ENCODE measurements around the gene ONECUT3.

DNA sequence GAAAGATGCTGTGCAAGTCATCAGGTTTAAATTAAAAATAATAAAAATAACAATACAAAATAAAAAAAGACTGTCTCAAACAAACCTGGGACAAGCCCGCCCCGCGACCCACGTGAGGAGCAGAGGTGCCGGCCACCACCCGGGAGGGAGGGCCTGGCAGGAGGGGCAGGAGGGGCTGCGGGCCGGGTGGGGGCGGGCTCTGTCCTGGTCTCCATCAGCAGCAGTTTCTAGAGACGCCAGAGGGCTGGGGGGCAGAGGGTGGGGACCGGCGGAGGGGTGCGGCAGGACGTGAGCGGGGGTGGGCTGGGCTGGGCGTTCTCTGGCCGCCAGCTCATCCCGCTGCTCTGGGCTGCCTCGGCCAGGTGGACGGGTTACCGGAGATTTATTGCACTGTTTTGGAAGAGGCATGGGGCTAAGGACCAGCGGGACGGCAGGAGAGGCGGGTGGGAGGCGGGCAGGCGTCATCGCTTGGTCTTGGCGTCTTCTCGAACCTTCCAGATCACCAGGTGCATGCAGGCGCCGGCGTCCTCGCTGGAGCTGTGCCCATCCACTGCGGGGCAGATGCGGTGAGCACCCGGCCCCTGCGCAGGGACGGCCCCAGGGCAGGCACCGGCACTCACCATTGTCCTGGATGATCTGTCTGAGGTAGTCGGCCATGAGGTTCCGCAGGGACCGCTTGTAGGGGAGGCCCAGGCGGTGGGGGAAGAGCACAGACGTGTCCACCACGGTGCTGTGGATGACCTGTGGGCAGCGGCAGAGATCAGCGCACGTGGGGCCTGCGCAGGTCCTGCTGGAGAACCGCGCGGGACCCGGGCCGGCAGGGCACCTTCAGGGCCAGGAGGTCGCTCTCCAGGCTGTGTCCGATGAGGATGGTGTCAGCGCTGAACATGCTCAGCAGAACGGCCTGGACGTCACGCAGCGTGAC lies 62.6 kb downstream of the ONECUT3 start:
- TF ChIP-seq, protein P1, sequence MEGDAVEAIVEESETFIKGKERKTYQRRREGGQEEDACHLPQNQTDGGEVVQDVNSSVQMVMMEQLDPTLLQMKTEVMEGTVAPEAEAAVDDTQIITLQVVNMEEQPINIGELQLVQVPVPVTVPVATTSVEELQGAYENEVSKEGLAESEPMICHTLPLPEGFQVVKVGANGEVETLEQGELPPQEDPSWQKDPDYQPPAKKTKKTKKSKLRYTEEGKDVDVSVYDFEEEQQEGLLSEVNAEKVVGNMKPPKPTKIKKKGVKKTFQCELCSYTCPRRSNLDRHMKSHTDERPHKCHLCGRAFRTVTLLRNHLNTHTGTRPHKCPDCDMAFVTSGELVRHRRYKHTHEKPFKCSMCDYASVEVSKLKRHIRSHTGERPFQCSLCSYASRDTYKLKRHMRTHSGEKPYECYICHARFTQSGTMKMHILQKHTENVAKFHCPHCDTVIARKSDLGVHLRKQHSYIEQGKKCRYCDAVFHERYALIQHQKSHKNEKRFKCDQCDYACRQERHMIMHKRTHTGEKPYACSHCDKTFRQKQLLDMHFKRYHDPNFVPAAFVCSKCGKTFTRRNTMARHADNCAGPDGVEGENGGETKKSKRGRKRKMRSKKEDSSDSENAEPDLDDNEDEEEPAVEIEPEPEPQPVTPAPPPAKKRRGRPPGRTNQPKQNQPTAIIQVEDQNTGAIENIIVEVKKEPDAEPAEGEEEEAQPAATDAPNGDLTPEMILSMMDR (IDR thresholded peaks at IDR 0.05), result no peak
- TF ChIP-seq POLR2AphosphoS5 (IDR thresholded peaks at IDR 0.05), result no peak

Data from breast epithelium (tissue), 3 donors.